OCI-LY7 (cell line): ENCODE results near the gene COQ9. TPM values are rescaled to one million over a fixed set of nuclear protein-coding genes. Genes with fewer than 3 reads are reported as not detected.

Source experiments
- BruUV-seq: library from RNA; stranded (reverse); fragments of 400-500 nt; replicated peaks from 2 replicates; lab custom pipeline; 2021; lab: Mats Ljungman, UMichigan
- CTCF ChIA-PET: fragments of 300-600 bp; sonication (Branson Sonifier 250); formaldehyde crosslinking; loops from one replicate; lab custom pipeline; 2022; ENCODE audit warnings: antibody characterized with exemption; ENCODE audit not compliant: unreplicated experiment; lab: Charles Lee
- POLR2A ChIA-PET: fragments of 300-600 bp; sonication (Branson Sonifier 250); formaldehyde crosslinking; loops from one replicate; lab custom pipeline; 2022; ENCODE audit warnings: antibody characterized with exemption; lab: Charles Lee
- DNase-seq: peaks from one replicate; pipeline ENCODE4 v3.0.0-alpha.2; 2015; ENCODE audit warnings: low spot score
- H2AFZ ChIP-seq: fragments of 200-600 bp; sonication (generic), shearing (Covaris generic); 2 replicates; pipeline ENCODE4 v1.6.1; 2014; ENCODE audit warnings: mild to moderate bottlenecking, antibody characterized with exemption, low read length, moderate library complexity
- H3K27ac ChIP-seq: fragments of 200-600 bp; sonication (generic); 2 replicates; pipeline ENCODE4 v1.5.1; 2014; ENCODE audit warnings: mixed run types, low read depth, mild to moderate bottlenecking, moderate library complexity, low read length, inconsistent platforms; ENCODE audit not compliant: poor library complexity, severe bottlenecking
- H3K36me3 ChIP-seq: fragments of 200-600 bp; sonication (generic); 2 replicates; pipeline ENCODE4 v1.6.1; 2014; ENCODE audit warnings: mild to moderate bottlenecking, antibody characterized with exemption, low read length, moderate library complexity, mixed read lengths; ENCODE audit not compliant: insufficient read depth
- H3K4me1 ChIP-seq: fragments of 200-600 bp; sonication (generic); 2 replicates; pipeline ENCODE4 v1.5.1; 2014; ENCODE audit warnings: mild to moderate bottlenecking, low read length; ENCODE audit not compliant: insufficient read depth, poor library complexity, severe bottlenecking
- H3K4me2 ChIP-seq: fragments of 200-600 bp; sonication (generic); 2 replicates; pipeline ENCODE4 v1.6.1; 2014; ENCODE audit warnings: mild to moderate bottlenecking, low read length
- H3K4me3 ChIP-seq: fragments of 200-600 bp; sonication (generic); 2 replicates; pipeline ENCODE4 v1.5.1; 2014; ENCODE audit warnings: mild to moderate bottlenecking, low read depth, low read length; ENCODE audit not compliant: poor library complexity, severe bottlenecking
- H3K79me2 ChIP-seq: fragments of 200-600 bp; sonication (generic); 2 replicates; pipeline ENCODE4 v1.6.1; 2016; ENCODE audit warnings: low read depth, mild to moderate bottlenecking, low read length, moderate library complexity, mixed read lengths; ENCODE audit not compliant: insufficient read depth
- H3K9me2 ChIP-seq: fragments of 200-600 bp; sonication (generic); 2 replicates; pipeline ENCODE4 v1.6.1; 2016; ENCODE audit warnings: mild to moderate bottlenecking, low read length, mixed read lengths; ENCODE audit not compliant: insufficient read depth
- H3K9me3 ChIP-seq: fragments of 200-600 bp; sonication (generic); 2 replicates; pipeline ENCODE4 v1.6.1; 2014; ENCODE audit warnings: mild to moderate bottlenecking, mixed run types, low read length, mixed read lengths
- H4K20me1 ChIP-seq: fragments of 200-600 bp; sonication (generic); 2 replicates; pipeline ENCODE4 v1.6.1; 2014; ENCODE audit warnings: mild to moderate bottlenecking, antibody characterized with exemption, low read length, moderate library complexity, mixed read lengths; ENCODE audit not compliant: insufficient read depth
- CTCF ChIP-seq: fragments of 200-600 bp; sonication (generic); conservative IDR thresholded peaks from 2 replicates; pipeline ENCODE4 v1.5.1; 2014; ENCODE audit warnings: mild to moderate bottlenecking, antibody characterized with exemption, low read length, moderate library complexity, mixed read lengths
- EZH2phosphoT487 ChIP-seq: fragments of 200-600 bp; sonication (generic); IDR thresholded peaks from 2 replicates; pipeline ENCODE4 v1.6.1; 2018; ENCODE audit warnings: low read depth, borderline replicate concordance, mild to moderate bottlenecking, mixed run types, antibody characterized with exemption, low read length, moderate library complexity, mixed read lengths
- intact Hi-C: fragments of 100-400 bp; cut with micrococcal nuclease; formaldehyde crosslinking; loops from one replicate; pipeline ENCODE4 v1.10.0; 2022; ENCODE audit not compliant: unreplicated experiment
- total RNA-seq, 2 experiments: library from RNA; depleted of rRNA in 1 of 2; stranded (reverse); fragments of >200 nt in 1 of 2; shearing (Covaris generic) in 1 of 2; gene quantifications; 2 replicates each; pipeline ENCODE4 v1.2.3, GENCODE V29; 2014 to 2022

The COQ9 gene
- total RNA-seq, 2 experiments from 2014 or later: 30.5 to 45.2 TPM

- Histone ChIP-seq H3K4me1 (peaks cover 9% of the 10 kb centered on the region), H4K20me1 (no peaks in the 10 kb centered on the region), H3K9me3 (no peaks in the 10 kb centered on the region), H3K9me2 (no peaks in the 10 kb centered on the region), H3K27ac (no peak overlapping the region), H3K79me2 (peaks cover 14% of the 10 kb centered on the region), H3K4me3 (no peak overlapping the region), H3K4me2 (no peak overlapping the region), H3K36me3 (peaks cover 58% of the 10 kb centered on the region), H2AFZ (no peak overlapping the region)
- CTCF ChIA-PET: no interaction called here
- TF ChIP-seq EZH2phosphoT487: no peak
- TF ChIP-seq CTCF: no peak
- intact Hi-C loops: loop anchor here (5.0 kb wide), 1 partner anchor 73 kb away; the partner anchor contains the start of gene CCDC102A
- no peak for DNase-seq
- POLR2A ChIA-PET: interaction anchor here (0.7 kb wide), 2 partner anchors 14 to 16 kb away, joined by 3 read pairs; no protein-coding TSS in a partner anchor
- no TSS peak for BruUV-seq
These were observed 17.2 kb downstream of the COQ9 start for GRCh38 chr16:57464523-57464922.

DNA sequence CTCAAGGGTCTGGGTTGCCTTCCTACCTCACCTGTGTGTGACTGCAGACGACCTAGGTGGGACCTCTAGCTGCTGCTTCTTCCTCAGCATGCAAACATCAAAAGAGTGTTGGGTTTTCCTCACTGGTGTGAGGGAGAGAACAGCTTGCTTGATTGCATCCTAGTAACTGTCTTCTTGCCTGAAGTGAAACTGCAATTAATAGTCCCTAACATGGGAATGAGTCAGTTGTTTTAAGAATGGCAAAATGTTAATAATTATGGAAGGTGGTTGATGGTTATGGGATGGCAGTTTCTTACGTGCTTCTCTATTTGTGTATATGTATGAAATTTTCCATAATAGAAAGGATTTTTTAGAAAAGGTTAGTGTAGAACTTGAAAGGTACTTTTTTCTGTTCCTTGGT, 21.1 kb downstream of the COQ9 start:
- no peaks in the 10 kb centered on the region for H3K9me3 ChIP-seq
- no TSS peak for BruUV-seq
- no peak overlapping the region for H2AFZ ChIP-seq
- H3K36me3 ChIP-seq: peaks cover 87% of the 10 kb centered on the region
- peaks cover 8% of the 10 kb centered on the region for H3K79me2 ChIP-seq
- H3K4me2 ChIP-seq: no peak overlapping the region
- POLR2A ChIA-PET: no interaction called here
- H4K20me1 ChIP-seq: no peaks in the 10 kb centered on the region
- H3K4me3 ChIP-seq: no peak overlapping the region
- intact Hi-C loops: no loop called here
- CTCF ChIA-PET: no interaction called here
- no peaks in the 10 kb centered on the region for H3K9me2 ChIP-seq
- no peak overlapping the region for H3K27ac ChIP-seq
- DNase-seq: no peak
- peaks cover 16% of the 10 kb centered on the region for H3K4me1 ChIP-seq
- TF ChIP-seq CTCF: no peak

- Histone ChIP-seq H3K79me2 (0 out of 2 replicates have a peak, but pooled peaks cover under 1% of the 10 kb centered on the region), H4K20me1 (no peaks in the 10 kb centered on the region), H3K4me2 (no peak overlapping the region), H3K4me1 (peaks cover 10% of the 10 kb centered on the region), H3K9me3 (no peaks in the 10 kb centered on the region), H3K27ac (no peak overlapping the region), H3K4me3 (no peak overlapping the region), H2AFZ (no peak overlapping the region), H3K9me2 (no peaks in the 10 kb centered on the region), H3K36me3 (peaks cover 82% of the 10 kb centered on the region)
- TF ChIP-seq EZH2phosphoT487 (no peak), CTCF (no peak)
- intact Hi-C loops: no loop called here
- POLR2A ChIA-PET: no interaction called here
- CTCF ChIA-PET: no interaction called here
- no TSS peak for BruUV-seq
- DNase-seq: no peak
These were observed 21.8 kb downstream of the COQ9 start for GRCh38 chr16:57469046-57469445.
